HT1080 (cell line): Measurements from ENCODE around the gene BAIAP2L1. TPM values are rescaled to one million over a fixed set of nuclear protein-coding genes. Genes with fewer than 3 reads are reported as not detected.

Experiments
- DNase-seq: peaks from one replicate; pipeline ENCODE4 v3.0.0-alpha.2; 2015; ENCODE audit warnings: low read depth
- total RNA-seq: library from RNA; depleted of rRNA; stranded (reverse); fragments of >200 nt; shearing (Covaris generic); gene quantifications from 2 replicates; pipeline ENCODE4 v1.2.3, GENCODE V29; 2014

The BAIAP2L1 gene
- total RNA-seq, 1 experiment from 2014 or later = 11.1 TPM

DNA sequence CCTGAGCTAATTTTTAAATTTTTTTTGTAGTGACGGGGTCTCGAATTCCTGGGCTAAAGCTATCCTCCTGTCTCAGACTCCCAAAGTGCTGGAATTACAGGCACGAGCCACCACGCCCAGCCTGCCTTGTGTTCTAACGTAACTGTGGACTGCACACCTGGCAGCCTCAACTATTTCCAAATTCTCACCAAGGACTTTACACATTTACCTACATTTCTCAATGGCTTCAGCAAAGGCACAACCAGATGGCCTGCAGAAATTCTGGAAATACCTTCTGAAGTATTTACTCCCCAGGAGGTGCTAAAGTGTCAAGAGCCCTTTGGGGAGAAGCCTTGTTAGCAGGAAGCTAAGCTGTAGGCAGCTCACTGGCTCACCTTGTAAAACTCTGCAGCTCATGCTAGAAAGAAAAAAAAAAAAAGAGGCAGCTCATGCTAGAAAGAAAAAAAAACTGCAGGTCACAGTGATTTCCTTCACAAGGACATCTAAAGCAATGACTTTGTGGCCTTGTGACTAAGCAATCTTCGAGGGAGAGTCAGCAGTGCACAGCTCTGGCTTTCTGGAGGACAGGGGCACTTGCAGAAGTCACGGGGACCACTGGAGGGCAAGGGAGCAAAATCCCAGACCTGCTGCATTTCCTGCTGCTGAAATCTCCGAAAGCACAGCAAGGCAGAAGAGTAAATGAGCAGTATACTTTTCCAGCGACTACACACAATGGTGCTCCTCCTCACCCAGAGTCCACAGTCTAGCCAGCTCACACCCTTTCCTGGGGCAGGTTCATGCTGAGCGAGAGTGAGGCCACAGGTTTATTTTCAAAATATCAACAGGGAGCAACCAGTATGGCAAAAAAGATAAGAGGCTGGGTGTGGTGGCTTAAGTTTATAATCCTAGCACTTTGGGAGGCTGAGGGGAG lies 40.4 kb downstream of the BAIAP2L1 start:
- DNase-seq = peak; percentile 41

DNA sequence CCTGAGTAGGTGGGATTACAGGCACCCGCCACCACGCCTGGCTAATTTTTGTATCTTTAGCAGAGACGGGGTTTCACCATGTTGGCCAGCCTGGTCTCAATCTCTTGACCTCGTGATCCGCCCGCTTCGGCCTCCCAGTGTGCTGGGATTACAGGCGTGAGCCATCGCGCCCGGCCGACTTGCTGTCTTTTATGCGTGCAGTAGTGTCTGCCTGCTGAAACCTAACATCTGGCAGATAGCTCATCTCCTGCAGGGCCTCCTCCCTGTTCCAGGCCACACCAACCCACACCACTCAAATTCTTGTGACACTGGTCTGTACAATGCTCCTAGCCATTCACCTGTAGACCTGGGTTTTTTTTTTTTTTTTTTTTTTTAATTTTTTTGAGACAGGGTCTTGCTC lies 41.5 kb downstream of the BAIAP2L1 start:
- no peak for DNase-seq

DNA sequence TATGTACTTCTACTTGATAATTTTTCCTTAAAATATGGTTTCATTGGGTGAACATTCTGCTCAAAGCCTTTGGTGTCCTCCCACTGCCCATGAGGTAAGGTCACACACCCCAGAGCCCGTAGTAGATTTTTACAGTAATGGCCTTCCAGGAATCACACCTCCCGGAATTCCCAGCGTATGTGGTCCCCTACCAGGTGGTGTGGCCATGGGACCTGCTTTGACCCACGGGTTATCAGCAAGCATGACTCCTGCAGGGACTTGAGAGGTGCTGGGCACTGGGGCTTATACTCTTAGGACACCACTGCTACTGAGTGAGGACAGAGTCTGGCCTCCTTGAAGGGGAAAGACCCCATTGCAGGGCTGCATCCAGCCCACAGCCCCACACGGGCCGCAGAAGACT lies 42.2 kb downstream of the BAIAP2L1 start:
- DNase-seq = no peak

DNA sequence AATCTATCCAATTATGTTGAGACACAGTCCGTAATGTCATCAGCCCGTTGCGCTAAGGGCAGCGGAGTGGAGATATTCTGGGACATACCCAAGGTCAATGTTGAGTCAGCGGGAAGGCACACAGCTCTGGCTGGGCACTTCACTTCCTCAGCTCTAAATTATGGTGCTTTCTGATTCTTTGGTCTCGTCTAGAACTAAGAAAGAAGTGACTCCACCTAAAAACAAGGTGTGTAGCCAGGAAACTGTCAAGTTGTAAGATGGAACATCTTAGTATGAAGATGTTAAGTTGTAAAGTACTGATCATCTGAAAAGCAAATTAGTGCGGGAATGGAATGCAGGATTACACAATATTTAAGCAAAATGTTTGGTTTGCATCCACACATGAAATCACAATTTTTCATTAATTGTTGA lies 43.1 kb downstream of the BAIAP2L1 start:
- DNase-seq = peak; percentile 68

GRCh38 chr7:98355250-98355538 lies 45.7 kb downstream of the BAIAP2L1 start:
- DNase-seq = no peak

- peak; percentile 96 for DNase-seq
Observed at GRCh38 chr7:98354511-98355249, 46.2 kb downstream of the BAIAP2L1 start.

GRCh38 chr7:98354052-98354451 lies 46.8 kb downstream of the BAIAP2L1 start:
- DNase-seq = no peak

DNA sequence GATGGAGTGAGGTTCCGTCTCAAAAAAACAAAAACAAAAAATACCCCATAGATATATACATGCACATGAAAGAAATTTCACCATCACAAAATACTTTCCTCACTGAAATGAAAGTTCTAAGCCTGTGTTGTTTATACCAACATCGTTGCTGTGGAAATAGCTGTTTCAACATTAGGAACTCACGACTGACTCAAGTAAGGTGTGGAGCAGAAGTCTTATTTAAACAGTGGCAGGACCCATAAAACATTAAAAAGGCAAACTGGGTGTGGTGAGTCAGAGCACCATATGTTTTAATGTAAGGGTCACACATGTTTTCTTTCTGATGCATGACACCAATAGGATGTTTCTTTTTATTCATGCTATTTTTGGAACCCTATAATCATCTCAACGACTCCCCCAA lies 48.3 kb downstream of the BAIAP2L1 start:
- peak; percentile 70 for DNase-seq

GRCh38 chr7:98351136-98351535 lies 49.8 kb downstream of the BAIAP2L1 start:
- DNase-seq = no peak

DNA sequence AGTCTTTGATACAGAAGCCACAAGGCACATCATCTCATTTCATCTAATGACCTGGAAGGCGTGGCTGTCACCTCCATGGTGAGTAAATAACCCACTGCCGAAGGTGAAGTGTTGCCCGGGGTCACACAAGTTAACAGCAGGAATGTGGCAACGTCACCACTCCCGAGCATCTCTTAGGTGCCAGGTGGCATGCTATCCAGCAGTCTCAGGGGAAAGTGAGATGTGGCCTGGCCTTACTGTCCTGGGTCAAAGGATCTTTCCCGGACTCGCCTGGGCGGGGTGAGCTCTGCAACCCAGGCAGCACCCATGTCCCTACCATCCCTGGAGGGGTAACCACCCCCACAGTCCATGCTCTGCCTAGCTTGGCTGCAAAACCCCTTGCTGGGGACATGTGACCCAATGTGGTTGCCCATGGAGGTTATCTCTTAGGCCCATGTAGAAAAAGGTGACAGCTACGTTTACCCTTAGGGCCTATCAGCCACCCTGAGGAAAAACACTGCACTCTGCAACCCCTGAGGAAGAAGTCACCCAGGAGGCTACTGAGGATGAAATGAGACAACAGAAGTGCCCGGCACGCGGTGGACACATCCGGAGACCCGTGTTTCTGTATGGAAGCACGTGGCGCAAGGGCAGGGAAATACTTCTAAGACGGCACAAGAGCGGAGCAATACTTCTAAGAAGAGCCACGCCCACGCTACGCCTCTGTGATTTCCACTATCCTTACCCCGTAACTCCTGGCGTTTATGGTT lies 52.0 kb downstream of the BAIAP2L1 start:
- no peak for DNase-seq

DNA sequence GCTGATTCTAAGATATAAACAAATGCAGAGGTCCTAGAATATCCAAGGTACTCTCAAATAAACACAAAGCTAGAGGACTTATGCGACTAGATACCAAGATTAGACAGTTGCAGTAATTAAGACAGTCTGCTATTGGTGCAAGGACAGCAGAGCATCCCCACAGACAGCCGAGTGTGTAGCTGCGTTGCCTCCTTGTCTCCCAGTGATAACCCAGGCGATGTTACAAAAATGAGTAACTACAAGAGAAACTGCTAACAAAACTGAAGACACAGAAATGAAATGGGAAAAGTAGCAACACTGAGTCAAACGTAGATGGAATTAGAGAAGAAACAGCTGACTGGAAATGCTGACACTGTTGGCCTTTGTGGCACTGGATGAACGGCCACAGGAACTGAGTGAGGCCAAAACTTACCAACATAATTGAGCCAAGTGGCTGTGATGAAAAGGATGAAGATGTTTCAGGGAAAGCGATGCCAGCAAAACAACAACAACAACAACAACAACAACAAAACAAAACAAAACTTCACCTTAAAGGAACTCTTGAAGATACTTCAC lies 54.3 kb downstream of the BAIAP2L1 start:
- no peak for DNase-seq

DNA sequence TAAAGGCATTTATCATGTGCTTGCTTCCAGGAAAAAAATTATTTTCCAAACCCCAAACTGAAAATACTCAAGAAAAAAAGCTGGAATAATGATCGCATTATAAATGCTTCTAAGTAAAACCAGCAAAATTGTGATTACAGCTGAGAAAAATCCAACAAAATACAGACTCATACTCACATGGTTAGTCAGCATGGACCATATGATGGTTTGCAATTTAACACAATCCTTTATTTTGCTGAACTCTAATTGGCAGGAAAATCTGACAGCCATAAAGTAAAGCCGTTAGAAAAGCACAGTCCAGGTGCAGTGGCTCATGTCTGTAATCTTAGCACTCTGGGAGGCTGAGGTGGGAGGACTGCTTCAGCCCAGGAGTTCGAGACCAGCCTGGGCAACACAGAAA lies 59.8 kb downstream of the BAIAP2L1 start:
- no peak for DNase-seq

- DNase-seq = no peak
Observed at GRCh38 chr7:98339043-98339442, 61.8 kb downstream of the BAIAP2L1 start.

- no peak for DNase-seq
Observed at GRCh38 chr7:98338441-98338840, 62.4 kb downstream of the BAIAP2L1 start.

DNA sequence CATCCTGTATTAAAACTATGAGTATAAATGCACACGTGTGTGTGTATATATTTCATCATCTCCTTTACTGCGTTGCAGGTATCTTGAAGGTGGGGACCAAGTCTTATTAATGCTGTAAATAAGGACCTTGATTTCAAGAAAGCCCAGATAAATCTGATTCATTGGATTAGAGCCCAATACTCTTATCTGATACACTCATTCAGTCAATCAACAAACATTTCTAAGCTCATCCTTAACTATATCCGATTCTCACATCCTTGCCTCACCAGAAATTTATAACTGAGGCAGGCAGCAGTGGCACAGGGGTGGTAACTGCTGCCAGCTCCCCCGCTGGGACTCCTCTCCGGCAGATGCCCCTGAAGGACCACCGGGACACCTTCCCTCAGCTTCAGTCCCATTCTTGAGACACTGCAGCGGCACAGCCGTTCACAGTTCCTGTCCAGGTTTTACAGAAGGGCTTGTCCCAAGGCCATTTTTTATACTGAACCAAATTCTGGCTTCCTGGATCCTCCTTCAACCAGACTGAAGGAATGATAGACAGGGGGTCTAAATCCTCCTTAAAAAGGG lies 65.4 kb downstream of the BAIAP2L1 start:
- DNase-seq = no peak

GRCh38 chr7:98334081-98334480 lies 66.8 kb downstream of the BAIAP2L1 start:
- DNase-seq = no peak

DNA sequence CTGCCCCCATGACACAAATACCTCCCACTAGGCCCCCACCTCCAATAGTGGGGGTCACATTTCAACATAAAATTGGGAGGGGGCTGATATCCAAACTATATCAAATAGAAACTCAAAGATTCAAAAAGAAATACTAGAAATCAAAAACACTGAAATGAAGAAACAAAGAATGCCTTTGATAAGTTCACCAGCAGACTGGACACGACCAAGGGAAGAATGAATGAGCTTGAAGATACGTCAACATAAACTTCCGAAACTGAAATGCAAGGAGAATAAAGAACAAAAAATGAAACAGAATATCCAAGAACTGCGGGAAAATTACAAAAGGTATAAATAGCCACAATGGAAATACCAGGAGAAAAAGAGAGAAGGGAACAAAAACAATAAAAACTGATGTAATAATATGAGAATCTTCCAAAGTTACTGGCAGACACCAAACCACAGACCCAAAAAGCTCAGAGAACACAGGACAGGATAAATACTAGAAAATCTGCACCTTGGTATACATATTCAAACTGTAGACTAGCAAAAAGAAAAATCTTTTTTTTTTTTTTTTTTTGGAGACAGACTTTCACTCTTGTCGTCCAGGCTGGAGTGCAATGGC lies 69.9 kb downstream of the BAIAP2L1 start:
- DNase-seq = no peak

- peak; percentile 22 for DNase-seq
Observed at GRCh38 chr7:98329791-98330373, 71.0 kb downstream of the BAIAP2L1 start.

DNA sequence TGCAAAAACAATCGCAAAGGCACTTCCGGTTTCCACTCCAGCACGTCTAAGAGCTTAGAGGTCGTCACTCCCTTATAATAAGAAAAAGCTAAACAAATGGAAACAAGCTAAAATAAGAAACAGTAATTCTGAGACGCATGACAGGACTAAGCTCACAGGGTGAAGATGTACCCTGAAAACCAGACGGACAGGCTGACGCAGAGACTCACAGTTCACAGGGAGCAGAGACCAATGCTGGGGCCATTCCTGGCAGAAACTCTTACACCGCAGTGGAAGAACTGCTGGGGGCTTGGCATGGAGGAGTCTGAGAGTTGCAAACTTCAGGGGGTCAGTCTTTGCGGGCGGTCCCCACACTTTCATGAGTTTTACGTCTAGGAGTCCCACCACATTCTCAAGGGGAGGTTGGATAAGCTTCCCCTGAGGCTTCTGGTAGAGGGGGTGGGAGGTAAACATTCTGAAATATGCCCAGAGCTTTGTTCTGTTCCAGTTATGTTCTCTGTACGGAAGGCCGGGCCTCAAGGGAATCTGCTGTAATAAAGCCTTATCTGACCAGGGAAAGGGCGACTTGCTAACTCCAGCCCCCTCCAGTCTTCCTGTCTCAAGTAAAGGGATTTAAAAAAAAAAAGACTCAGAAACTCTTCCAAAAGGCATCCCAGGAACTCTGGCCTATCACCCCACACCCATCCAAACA lies 71.6 kb downstream of the BAIAP2L1 start:
- DNase-seq = no peak

- no peak for DNase-seq
Observed at GRCh38 chr7:98324782-98325181, 76.1 kb downstream of the BAIAP2L1 start.
